OCI-LY1 (cell line): ENCODE results near the gene RDH13.
"Not testable (repeated sequence)": the region's sequence is repeated elsewhere in the genome, so short reads cannot be mapped to it uniquely, and the experiment has no call there.

Source experiments
- H2AFZ ChIP-seq: fragments of 200-600 bp; sonication (generic), shearing (Covaris generic); 2 replicates; pipeline ENCODE4 v1.6.0; 2014; ENCODE audit warnings: antibody characterized with exemption, mild to moderate bottlenecking, low read length
- H3F3A ChIP-seq: fragments of 200-600 bp; sonication (generic), shearing (Covaris generic); 2 replicates; pipeline ENCODE4 v1.6.0; 2014; ENCODE audit warnings: mild to moderate bottlenecking, antibody characterized with exemption, low read length, moderate library complexity; ENCODE audit not compliant: insufficient read depth
- H3K27ac ChIP-seq: fragments of 200-600 bp; sonication (generic); 2 replicates; pipeline ENCODE4 v1.5.1; 2014; ENCODE audit warnings: low read length, mixed run types, mild to moderate bottlenecking, low read depth; ENCODE audit not compliant: poor library complexity, severe bottlenecking
- H3K27me3 ChIP-seq: fragments of 200-600 bp; sonication (generic); 2 replicates; pipeline ENCODE4 v1.6.0; 2014; ENCODE audit warnings: antibody characterized with exemption, mild to moderate bottlenecking, low read length, moderate library complexity; ENCODE audit not compliant: insufficient read depth
- H3K36me3 ChIP-seq: fragments of 200-600 bp; sonication (generic); 2 replicates; pipeline ENCODE4 v1.6.1; 2014; ENCODE audit warnings: mild to moderate bottlenecking, antibody characterized with exemption, low read length, moderate library complexity, mixed read lengths; ENCODE audit not compliant: insufficient read depth
- H3K4me1 ChIP-seq: fragments of 200-600 bp; sonication (generic); 2 replicates; pipeline ENCODE4 v1.5.1; 2014; ENCODE audit warnings: mild to moderate bottlenecking, low read length, moderate library complexity; ENCODE audit not compliant: insufficient read depth, severe bottlenecking
- H3K4me2 ChIP-seq: fragments of 200-600 bp; sonication (generic), shearing (Covaris generic); 2 replicates; pipeline ENCODE4 v1.6.1; 2014; ENCODE audit warnings: low read length
- H3K4me3 ChIP-seq: fragments of 200-600 bp; sonication (generic); 2 replicates; pipeline ENCODE4 v1.5.1; 2014; ENCODE audit warnings: low read length, low read depth, mild to moderate bottlenecking, mixed read lengths; ENCODE audit not compliant: poor library complexity, severe bottlenecking
- H3K79me2 ChIP-seq: fragments of 200-600 bp; shearing (Covaris generic); 2 replicates; pipeline ENCODE4 v1.6.1; 2016; ENCODE audit warnings: mixed run types, low read length, mixed read lengths; ENCODE audit not compliant: insufficient read depth
- H3K9ac ChIP-seq: fragments of 200-600 bp; sonication (generic), shearing (Covaris generic); 2 replicates; pipeline ENCODE4 v1.6.1; 2014; ENCODE audit warnings: mild to moderate bottlenecking, low read length, mixed read lengths
- H3K9me2 ChIP-seq: fragments of 200-600 bp; sonication (generic), shearing (Covaris generic); 2 replicates; pipeline ENCODE4 v1.6.1; 2014; ENCODE audit warnings: low read depth, mild to moderate bottlenecking, low read length, mixed read lengths
- H3K9me3 ChIP-seq: fragments of 200-600 bp; shearing (Covaris generic); 2 replicates; pipeline ENCODE4 v1.6.1; 2014; ENCODE audit warnings: low read length, mixed read lengths
- H4K20me1 ChIP-seq: fragments of 200-600 bp; sonication (generic), shearing (Covaris generic); 2 replicates; pipeline ENCODE4 v1.6.0; 2016; ENCODE audit warnings: mild to moderate bottlenecking, low read length; ENCODE audit not compliant: insufficient read depth
- CTCF ChIP-seq: fragments of 200-600 bp; sonication (generic), shearing (Covaris generic); IDR thresholded peaks from 2 replicates; pipeline ENCODE4 v1.5.1; 2017; ENCODE audit warnings: mild to moderate bottlenecking, antibody characterized with exemption, low read length, moderate library complexity, mixed read lengths
- EZH2 ChIP-seq: fragments of 200-600 bp; sonication (generic), shearing (Covaris generic); IDR thresholded peaks from 2 replicates; pipeline ENCODE4 v1.8.0; 2017; ENCODE audit warnings: borderline replicate concordance, mixed run types, mild to moderate bottlenecking, antibody characterized with exemption, low read length, moderate library complexity, mixed read lengths

Gene RDH13

GRCh38 chr19:55036058-55036457, 26.9 kb downstream of the RDH13 start:
- peaks cover 13% of the 10 kb centered on the region for H3K36me3 ChIP-seq
- H3K4me3 ChIP-seq, result no peak overlapping the region
- H3K9me2 ChIP-seq, result no peaks in the 10 kb centered on the region
- no peak overlapping the region for H3K4me2 ChIP-seq
- no peaks in the 10 kb centered on the region for H3K4me1 ChIP-seq
- H3K9ac ChIP-seq, result no peak overlapping the region
- no peaks in the 10 kb centered on the region for H4K20me1 ChIP-seq
- no peaks in the 10 kb centered on the region; the same call in 1 of the 2 replicates for H3F3A ChIP-seq
- no peak overlapping the region for H3K27ac ChIP-seq
- H2AFZ ChIP-seq, result no peak overlapping the region
- H3K9me3 ChIP-seq, result peaks cover 3% of the 10 kb centered on the region; the same call in 1 of the 2 replicates
- H3K79me2 ChIP-seq, result no peaks in the 10 kb centered on the region
- TF ChIP-seq EZH2 (no peak), CTCF (no peak)
- H3K27me3 ChIP-seq, result no peaks in the 10 kb centered on the region

- Histone ChIP-seq H3K27me3 (no peaks in the 10 kb centered on the region), H3K9ac (no peak overlapping the region), H3K79me2 (0 out of 2 replicates have a peak, but pooled peaks cover 3% of the 10 kb centered on the region), H3K4me2 (no peak overlapping the region), H3K4me1 (no peaks in the 10 kb centered on the region), H3K9me3 (peaks cover 3% of the 10 kb centered on the region; the same call in 1 of the 2 replicates), H3K9me2 (no peaks in the 10 kb centered on the region), H3F3A (no peaks in the 10 kb centered on the region; the same call in 1 of the 2 replicates), H2AFZ (no peak overlapping the region), H3K27ac (no peak overlapping the region), H3K4me3 (no peak overlapping the region), H3K36me3 (peaks cover 7% of the 10 kb centered on the region), H4K20me1 (no peaks in the 10 kb centered on the region)
- no peak for TF ChIP-seq CTCF
- TF ChIP-seq EZH2, result no peak
Measured at GRCh38 chr19:55034751-55035150, 28.2 kb downstream of the RDH13 start.

- H3K4me3 ChIP-seq, H3K9me2 ChIP-seq, H2AFZ ChIP-seq, H3K9me3 ChIP-seq, H3K9ac ChIP-seq, H4K20me1 ChIP-seq, H3K4me2 ChIP-seq, H3K79me2 ChIP-seq, H3K27me3 ChIP-seq, H3F3A ChIP-seq, H3K4me1 ChIP-seq, H3K27ac ChIP-seq, H3K36me3 ChIP-seq: not testable (repeated sequence)
Measured at GRCh38 chr19:55032976-55033643, 29.8 kb downstream of the RDH13 start.
